Adrenal gland (tissue), 5 donors: ENCODE data around the gene ZIC2.

Source experiments
- CTCF ChIP-seq, 6 experiments: fragments of 450-650 bp in 4 of 6; fragments of 200-600 bp in 2 of 6; sonication (generic) in 1 of 6; IDR thresholded peaks; 1 replicate in 5 of 6; 2 replicates in 1 of 6; pipeline versions ENCODE4 v1.5.1 to v1.8.0; 2016 to 2021; ENCODE audit warnings: antibody characterized with exemption in 6 of 6, mild to moderate bottlenecking in 2 of 6, moderate library complexity in 1 of 6
- POLR2A ChIP-seq, 2 donors: fragments of 450-650 bp; IDR thresholded peaks; one replicate each; pipeline ENCODE4 v1.6.1; 2017; ENCODE audit warnings: antibody characterized with exemption in 2 of 2, mild to moderate bottlenecking in 2 of 2, moderate library complexity in 1 of 2
- donor health status: DM: no; HTN: no; CAD: no.

- no peak for TF ChIP-seq CTCF (IDR thresholded peaks at IDR 0.05)
- no peak for TF ChIP-seq POLR2A (IDR thresholded peaks at IDR 0.05)
These were observed 37.0 kb upstream of the ZIC2 start for GRCh38 chr13:99944606-99945005.
